H1 (cell line): ENCODE measurements around the gene AKT1. TPM values are rescaled to one million over a fixed set of nuclear protein-coding genes. Genes with fewer than 3 reads are reported as not detected.

Experiments
- CTCF ChIA-PET: fragments of 300-600 bp; sonication (Branson Sonifier 250); formaldehyde crosslinking; loops from one replicate; lab custom pipeline; 2021; ENCODE audit not compliant: partially characterized antibody; lab: Charles Lee
- POLR2A ChIA-PET: fragments of 300-600 bp; sonication (Branson Sonifier 250); formaldehyde crosslinking; loops from one replicate; lab custom pipeline; 2021; ENCODE audit warnings: inconsistent platforms; ENCODE audit not compliant: partially characterized antibody; lab: Charles Lee
- DNase-seq, 2 experiments: peaks; one replicate each; pipeline versions ENCODE4 v3.0.0 to v3.0.0-alpha.2; 2010 to 2022; ENCODE audit warnings: low spot score in 2 of 2, low read depth in 1 of 2, mixed read lengths in 1 of 2
- FAIRE-seq: peaks from 2 replicates; lab custom pipeline; 2011; peaks lifted over from hg19 to GRCh38; lab: Jason Lieb, UNC
- H2AFZ ChIP-seq: 2 replicates; pipeline ENCODE4 v1.8.1; 2012; ENCODE audit warnings: low read length, inconsistent platforms
- H2AK5ac ChIP-seq: 2 replicates; pipeline ENCODE4 v1.6.1; 2013; ENCODE audit warnings: low read depth, low read length
- H2BK120ac ChIP-seq: replicated peaks from 2 replicates; pipeline ENCODE3; 2013; ENCODE audit warnings: low read depth, low read length, inconsistent platforms
- H2BK12ac ChIP-seq: 2 replicates; pipeline ENCODE4 v1.6.1; 2013; ENCODE audit warnings: low read depth, low read length
- H2BK15ac ChIP-seq: 2 replicates; pipeline ENCODE4 v1.6.1; 2013; ENCODE audit warnings: low read length
- H2BK20ac ChIP-seq: 2 replicates; pipeline ENCODE4 v1.6.1; 2013; ENCODE audit warnings: low read length
- H2BK5ac ChIP-seq: 2 replicates; pipeline ENCODE4 v1.6.1; 2013; ENCODE audit warnings: low read depth, low read length
- H3K14ac ChIP-seq: 2 replicates; pipeline ENCODE4 v1.6.1; 2013; ENCODE audit warnings: inconsistent platforms; ENCODE audit not compliant: insufficient read length
- H3K18ac ChIP-seq: 2 replicates; pipeline ENCODE4 v1.6.1; 2013; ENCODE audit warnings: low read length; ENCODE audit errors: extremely low read depth
- H3K23ac ChIP-seq: 2 replicates; pipeline ENCODE4 v1.6.1; 2013; ENCODE audit warnings: inconsistent platforms; ENCODE audit not compliant: insufficient read length
- H3K23me2 ChIP-seq: 2 replicates; pipeline ENCODE4 v1.6.1; 2013; ENCODE audit warnings: low read depth, low read length
- H3K27ac ChIP-seq: 2 replicates; pipeline ENCODE4 v1.6.1; 2011; ENCODE audit warnings: low read depth, low read length, inconsistent platforms
- H3K27me3 ChIP-seq, 4 experiments: replicated peaks in 1 of 4; 1 replicate in 1 of 4; 2 replicates in 3 of 4; pipeline versions ENCODE4 v1.6.1 to v1.8.1; 2011 to 2013; ENCODE audit warnings: low read length in 3 of 4, mild to moderate bottlenecking in 3 of 4, inconsistent platforms in 2 of 4, mixed read lengths in 2 of 4, moderate library complexity in 1 of 4; ENCODE audit not compliant: control insufficient read depth in 3 of 4, insufficient read depth in 3 of 4; ENCODE audit errors: extremely low read depth in 1 of 4
- H3K36me3 ChIP-seq, 4 experiments: 2 replicates each; pipeline versions ENCODE4 v1.6.1 to v1.8.1; 2011 to 2013; ENCODE audit warnings: mild to moderate bottlenecking in 4 of 4, low read length in 3 of 4, moderate library complexity in 2 of 4, control low read depth in 1 of 4, inconsistent platforms in 1 of 4; ENCODE audit not compliant: insufficient read depth in 4 of 4, control insufficient read depth in 2 of 4
- H3K4ac ChIP-seq: replicated peaks from 2 replicates; pipeline ENCODE3; 2013; ENCODE audit warnings: low read length, low read depth, mixed read lengths, inconsistent platforms; ENCODE audit not compliant: insufficient read length
- H3K4me1 ChIP-seq, 4 experiments: replicated peaks in 1 of 4; 1 replicate in 1 of 4; 2 replicates in 3 of 4; pipeline versions ENCODE4 v1.6.1 to v1.8.1; 2011 to 2013; ENCODE audit warnings: low read length in 3 of 4, inconsistent platforms in 2 of 4, mixed read lengths in 1 of 4; ENCODE audit not compliant: insufficient read depth in 4 of 4, control insufficient read depth in 3 of 4
- H3K4me2 ChIP-seq, 2 experiments: 2 replicates each; pipeline versions ENCODE4 v1.6.1 to v1.8.1; 2011 to 2013; ENCODE audit warnings: low read depth in 2 of 2, low read length in 2 of 2, control low read depth in 1 of 2, inconsistent platforms in 1 of 2, mild to moderate bottlenecking in 1 of 2; ENCODE audit not compliant: insufficient read depth in 1 of 2
- H3K4me3 ChIP-seq, 4 experiments: fragments of 200-600, 300-600 bp in 1 of 4; sonication (generic), shearing (Covaris generic), sonication (Bioruptor Twin) in 1 of 4; 2 replicates each; pipeline versions ENCODE4 v1.5.1 to v1.8.1; 2011 to 2016; ENCODE audit warnings: low read length in 4 of 4, low read depth in 3 of 4, control low read depth in 2 of 4, inconsistent platforms in 2 of 4, mild to moderate bottlenecking in 2 of 4, mixed read lengths in 1 of 4, moderate library complexity in 1 of 4; ENCODE audit not compliant: insufficient read depth in 2 of 4; ENCODE audit errors: extremely low read depth in 1 of 4
- H3K56ac ChIP-seq: replicated peaks from 2 replicates; pipeline ENCODE3; 2013; ENCODE audit warnings: low read depth, mild to moderate bottlenecking, mixed read lengths, low read length, inconsistent platforms; ENCODE audit not compliant: insufficient read length
- H3K79me1 ChIP-seq: 2 replicates; pipeline ENCODE4 v1.6.1; 2013; ENCODE audit warnings: low read depth, low read length, control low read depth
- H3K79me2 ChIP-seq, 2 experiments: 2 replicates each; pipeline versions ENCODE4 v1.6.1 to v1.8.1; 2012 to 2013; ENCODE audit warnings: low read length in 2 of 2, mild to moderate bottlenecking in 2 of 2, inconsistent platforms in 1 of 2; ENCODE audit not compliant: insufficient read depth in 2 of 2, control insufficient read depth in 1 of 2
- H3K9ac ChIP-seq, 4 experiments: replicated peaks in 1 of 4; 1 replicate in 1 of 4; 2 replicates in 3 of 4; pipeline versions ENCODE4 v1.6.1 to v1.8.1; 2011 to 2013; ENCODE audit warnings: low read depth in 3 of 4, low read length in 3 of 4, control low read depth in 2 of 4, mild to moderate bottlenecking in 2 of 4, moderate library complexity in 2 of 4, inconsistent platforms in 1 of 4; ENCODE audit errors: extremely low read depth in 1 of 4
- H3K9me3 ChIP-seq, 2 experiments: 2 replicates each; pipeline versions ENCODE4 v1.6.1 to v1.8.1; 2012 to 2013; ENCODE audit warnings: mild to moderate bottlenecking in 2 of 2, moderate library complexity in 2 of 2, control low read depth in 1 of 2, inconsistent platforms in 1 of 2, low read depth in 1 of 2, low read length in 1 of 2, mixed read lengths in 1 of 2; ENCODE audit not compliant: insufficient read depth in 2 of 2
- H4K20me1 ChIP-seq, 2 experiments: replicated peaks in 1 of 2; 2 replicates each; pipeline versions ENCODE3 to v1.8.1; 2011 to 2013; ENCODE audit warnings: inconsistent platforms in 2 of 2, low read length in 2 of 2, mild to moderate bottlenecking in 1 of 2; ENCODE audit not compliant: insufficient read depth in 2 of 2, control insufficient read depth in 1 of 2
- H4K5ac ChIP-seq: 2 replicates; pipeline ENCODE4 v1.6.1; 2013; ENCODE audit warnings: low read length, low read depth, mixed read lengths, inconsistent platforms; ENCODE audit not compliant: insufficient read length
- H4K8ac ChIP-seq: 2 replicates; pipeline ENCODE4 v1.8.0; 2013; ENCODE audit warnings: mild to moderate bottlenecking, moderate library complexity, low read length, inconsistent platforms; ENCODE audit not compliant: insufficient read depth; ENCODE audit errors: extremely low read depth
- H4K91ac ChIP-seq: replicated peaks from 2 replicates; pipeline ENCODE3; 2013; ENCODE audit warnings: low read length, mixed read lengths, inconsistent platforms; ENCODE audit not compliant: insufficient read length
- CREB1 ChIP-seq: IDR thresholded peaks from 2 replicates; pipeline ENCODE4 v1.6.1; 2012; ENCODE audit warnings: inconsistent platforms
- EZH2 ChIP-seq: fragments of 200-600 bp; sonication (generic); IDR thresholded peaks from 2 replicates; pipeline ENCODE4 v1.7.1; 2012; ENCODE audit warnings: low read depth, mild to moderate bottlenecking, moderate library complexity, low read length, inconsistent platforms; ENCODE audit not compliant: severe bottlenecking
- KDM4A ChIP-seq: IDR thresholded peaks from one replicate; pipeline ENCODE4 v1.7.1; 2012; ENCODE audit warnings: low read depth, mild to moderate bottlenecking, moderate library complexity, low read length, inconsistent platforms; ENCODE audit not compliant: severe bottlenecking
- NANOG ChIP-seq: IDR thresholded peaks from 2 replicates; pipeline ENCODE4 v1.6.1; 2011; ENCODE audit warnings: low read length, low read depth, mild to moderate bottlenecking, inconsistent platforms; ENCODE audit not compliant: insufficient read depth, poor library complexity, severe bottlenecking
- SAP30 ChIP-seq: fragments of 300-600 bp; sonication (generic); IDR thresholded peaks from 2 replicates; pipeline ENCODE4 v1.7.1; 2012; ENCODE audit warnings: low read length, moderate library complexity, mild to moderate bottlenecking, inconsistent platforms; ENCODE audit not compliant: insufficient read depth, insufficient replicate concordance
- WGBS, 2 experiments: shearing (Covaris generic) in 1 of 2; methylation state at CpG; one replicate each; pipeline versions ENCODE4 v1.1.6 to v1.1.7; 2013 to 2015; ENCODE audit warnings: low lambda C conversion rate in 2 of 2, mixed read lengths in 2 of 2, inconsistent platforms in 1 of 2, low coverage in 1 of 2, missing lambda C conversion rate in 1 of 2; ENCODE audit not compliant: insufficient replicate concordance in 2 of 2, insufficient coverage in 1 of 2, insufficient read length in 1 of 2; ENCODE audit errors: extremely low coverage in 1 of 2, missing lambda C conversion rate in 1 of 2; 5-methylcytosine and 5-hydroxymethylcytosine counted together
- polyA plus RNA-seq, 7 experiments: library from polyadenylated mRNA; depleted of rRNA in 3 of 7; stranded (reverse) in 5 of 7; unstranded in 2 of 7; fragments of >200 nt in 5 of 7; fragments of 200-250 nt in 2 of 7; gene quantifications; 1 replicate in 5 of 7; 2 replicates in 1 of 7; 4 replicates in 1 of 7; pipeline versions ENCODE4 v1.2.1 to v1.2.3, GENCODE V29; 2011 to 2013; ENCODE audit warnings: missing spikeins in 2 of 7, mixed read lengths in 2 of 7
- total RNA-seq: library from RNA; stranded (reverse); fragmentation: NEBNext Ultra II Directional; extraction: Animal tissue kit (Norgen Biotek cat#: 25700); gene quantifications from 2 replicates; pipeline ENCODE4 v1.2.1, GENCODE V29; 2021

Gene AKT1
- total and polyA plus RNA-seq, 2 of the 8 experiments (the other 6 are each of a cell fraction or from before 2014, with no cell fraction given): 68.1 to 71.5 TPM

DNA sequence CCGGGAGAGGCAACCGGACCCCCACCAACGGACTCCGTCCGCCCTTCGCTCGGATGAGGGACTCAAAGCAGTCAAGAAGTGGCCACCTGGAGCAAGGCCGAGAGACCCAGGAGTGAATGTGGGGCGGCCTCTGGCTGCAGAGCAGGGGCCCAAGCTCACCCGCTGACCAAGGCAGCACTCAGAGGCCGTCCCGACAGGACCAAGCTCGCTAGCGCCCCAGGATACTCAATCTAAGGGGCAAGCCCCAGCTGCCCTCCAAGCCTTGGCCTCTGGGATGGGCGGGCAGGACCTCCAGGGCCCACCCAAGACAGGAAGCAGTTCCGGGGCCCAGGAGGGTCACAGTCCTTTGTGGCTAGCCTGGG lies 936 bp downstream of the AKT1 start:
- H4K20me1 ChIP-seq: peaks cover 22 to 33% of the 10 kb centered on the region in 2 experiments
- no peak overlapping the region for H3K56ac ChIP-seq
- no peak overlapping the region for H3K18ac ChIP-seq
- TF ChIP-seq CREB1 (no peak), KDM4A (peak; percentile 26), SAP30 (peak; percentile 34), EZH2 (peak; percentile 42), NANOG (no peak)
- POLR2A ChIA-PET: interaction anchor here (1.0 to 1.7 kb wide), 9 partner anchors 10 to 175 kb away, joined by 3 to 9 read pairs (median 3); partner anchors contain the start of gene SIVA1
- no peak overlapping the region for H2BK12ac ChIP-seq
- peaks cover 8% of the 10 kb centered on the region for H3K79me1 ChIP-seq
- H3K23ac ChIP-seq: no peak overlapping the region
- H2BK15ac ChIP-seq: no peak overlapping the region
- peak overlapping the region; percentile 1 for H4K91ac ChIP-seq
- no peak overlapping the region for H2AK5ac ChIP-seq
- H3K4me3 ChIP-seq: peak overlapping the region; percentile 56 to 74 (median 60)
- H3K4ac ChIP-seq: no peak overlapping the region
- no peak overlapping the region for H2BK20ac ChIP-seq
- CTCF ChIA-PET: interaction anchor here (0.8 to 11.1 kb wide), 6 partner anchors 17 to 251 kb away, joined by 3 to 110 read pairs (median 4); no protein-coding TSS in a partner anchor
- FAIRE-seq (no peak), DNase-seq (no peak)
- 6% methylated on average over 12 of the region's 16 CpGs; no CpG with 5 or more reads in 1 of the 2 experiments for WGBS, 2 experiments
- peaks cover 0 to 6% of the 10 kb centered on the region in 2 experiments; a peak in 1 of 4 replicates for H3K79me2 ChIP-seq
- no peak overlapping the region for H2BK120ac ChIP-seq
- no peak overlapping the region for H2AFZ ChIP-seq
- peaks cover 4 to 46% (median 32%) of the 10 kb centered on the region in 4 experiments for H3K4me1 ChIP-seq
- H3K14ac ChIP-seq: no peak overlapping the region
- peak overlapping the region in 3 of 4 experiments; percentile 1 to 32 (median 9); a peak in 3 of 7 replicates for H3K9ac ChIP-seq
- H4K5ac ChIP-seq: no peak overlapping the region
- no peak overlapping the region for H2BK5ac ChIP-seq
- peak overlapping the region; percentile 88 to 93 for H3K4me2 ChIP-seq
- H3K27me3 ChIP-seq: peaks cover 6 to 45% (median 38%) of the 10 kb centered on the region in 4 experiments
- no peak overlapping the region for H3K27ac ChIP-seq
- peaks cover 0 to 4% (median 0%) of the 10 kb centered on the region in 4 experiments; a peak in 3 of 8 replicates for H3K36me3 ChIP-seq
- no peak overlapping the region; the same call in 1 of the 2 replicates for H4K8ac ChIP-seq
- H3K23me2 ChIP-seq: peaks cover 14% of the 10 kb centered on the region
- no peaks in the 10 kb centered on the region for H3K9me3 ChIP-seq
